ENCODE measurements around the gene PEDS1. TPM values are rescaled to one million over a fixed set of nuclear protein-coding genes. Genes with fewer than 3 reads are reported as not detected.
"Not testable (repeated sequence)": the region's sequence is repeated elsewhere in the genome, so short reads cannot be mapped to it uniquely, and the experiment has no call there.

The PEDS1 gene
- total and polyA plus RNA-seq, 12 donors = 18.7 to 39.1 (median 29.8) TPM

- peak overlapping the region in 3 of 5 donors; percentile 98 to 99 (median 99) for H3K27ac ChIP-seq
Measured at GRCh38 chr20:50110141-50111047, 43.1 kb downstream of the PEDS1 start.

GRCh38 chr20:50108556-50109235, 44.8 kb downstream of the PEDS1 start:
- intact Hi-C loops (cut with DNase I) = no loop called here
- Histone ChIP-seq H3K36me3 (replicated peaks in 1 of 2) (no peaks in the 10 kb centered on the region), H3K27me3 (no peaks in the 10 kb centered on the region), H3K4me3 (no peak overlapping the region), H3K4me1 (replicated peaks in 1 of 2) (peaks cover 30 to 59% of the 10 kb centered on the region in 2 donors), H3K27ac (peak overlapping the region in 2 of 5 donors; percentile 1 to 39), H3K9me3 (replicated peaks in 1 of 3) (no peaks in the 10 kb centered on the region)
- 64 to 82% (median 71%) methylated on average over 4 of the region's 4 CpGs for WGBS, 4 donors
- TF ChIP-seq CTCF (IDR thresholded peaks at IDR 0.05) = no peak
- DNase-seq = peak in 1 of 7 donors; percentile 48

More at GRCh38 chr20:50110141-50111047, 43.1 kb downstream of the PEDS1 start:
- peak in 3 of 7 donors; percentile 16 to 56 (median 31) for DNase-seq
- no peaks in the 10 kb centered on the region for H3K36me3 ChIP-seq (replicated peaks in 1 of 2)
- H3K27me3 ChIP-seq = no peaks in the 10 kb centered on the region
- H3K4me1 ChIP-seq (replicated peaks in 1 of 2) = peaks cover 37 to 70% of the 10 kb centered on the region in 2 donors
- H3K9me3 ChIP-seq (replicated peaks in 1 of 3) = no peaks in the 10 kb centered on the region
- WGBS, 4 donors = 8 to 29% (median 25%) methylated on average over 3 to 4 of the region's 4 CpGs
- intact Hi-C loops (cut with DNase I) = no loop called here
- no peak for TF ChIP-seq CTCF (IDR thresholded peaks at IDR 0.05)
- no peak overlapping the region for H3K4me3 ChIP-seq

GRCh38 chr20:50107796-50108331, 45.7 kb downstream of the PEDS1 start:
- Histone ChIP-seq H3K27me3 (no peaks in the 10 kb centered on the region), H3K4me1 (replicated peaks in 1 of 2) (peaks cover 24 to 56% of the 10 kb centered on the region in 2 donors), H3K4me3 (no peak overlapping the region), H3K27ac (peak overlapping the region in 2 of 5 donors; percentile 11 to 39), H3K36me3 (replicated peaks in 1 of 2) (no peaks in the 10 kb centered on the region), H3K9me3 (replicated peaks in 1 of 3) (no peaks in the 10 kb centered on the region)
- no peak for TF ChIP-seq CTCF (IDR thresholded peaks at IDR 0.05)
- TF ChIP-seq POLR2A (IDR thresholded peaks at IDR 0.05) = no peak
- DNase-seq = peak in 1 of 7 donors; percentile 46
- whole genome bisulfite sequencing, 4 donors = 69 to 77% (median 72%) methylated on average over 6 of the region's 6 CpGs
- intact Hi-C loops (cut with DNase I) = no loop called here

GRCh38 chr20:50107086-50107660, 46.4 kb downstream of the PEDS1 start:
- peak in 1 of 7 donors; percentile 14 for DNase-seq
- Histone ChIP-seq H3K27me3 (no peaks in the 10 kb centered on the region), H3K36me3 (replicated peaks in 1 of 2) (no peaks in the 10 kb centered on the region), H3K27ac (peak overlapping the region in 2 of 5 donors; percentile 19 to 39), H3K4me1 (replicated peaks in 1 of 2) (peaks cover 23 to 56% of the 10 kb centered on the region in 2 donors), H3K4me3 (no peak overlapping the region), H3K9me3 (replicated peaks in 1 of 3) (no peaks in the 10 kb centered on the region)
- no peak for TF ChIP-seq CTCF (IDR thresholded peaks at IDR 0.05)
- no peak for TF ChIP-seq POLR2A (IDR thresholded peaks at IDR 0.05)
- intact Hi-C loops (cut with DNase I) = no loop called here
- WGBS, 4 donors = 81 to 82% (median 82%) methylated on average over 6 of the region's 6 CpGs

GRCh38 chr20:50106669-50107068, 46.9 kb downstream of the PEDS1 start:
- H3K36me3 ChIP-seq (replicated peaks in 1 of 2); H3K27me3 ChIP-seq; intact Hi-C loops (cut with DNase I); DNase-seq; H3K9me3 ChIP-seq (replicated peaks in 1 of 3); H3K4me3 ChIP-seq: not testable (repeated sequence)
- Histone ChIP-seq H3K4me1 (replicated peaks in 1 of 2) (peaks cover 18 to 54% of the 10 kb centered on the region in 2 donors), H3K27ac (peak overlapping the region in 1 of 5 donors; percentile 39)
- 61 to 91% (median 81%) methylated on average over 5 of the region's 5 CpGs for WGBS, 4 donors
